Endothelial cell of umbilical vein (primary cell): Measurements from ENCODE around the gene WASF2. TPM values are rescaled to one million over a fixed set of nuclear protein-coding genes. Genes with fewer than 3 reads are reported as not detected.

Experiments used
- BruUV-seq: library from RNA; stranded (reverse); fragments of 400-500 nt; replicated peaks from 2 replicates; lab custom pipeline; 2021; lab: Mats Ljungman, UMichigan
- CTCF ChIA-PET: fragments of 300-600, 350-600 bp; sonication (Branson Sonifier 250); formaldehyde crosslinking; loops from one replicate; lab custom pipeline; 2021; ENCODE audit warnings: antibody characterized with exemption, inconsistent platforms; lab: Charles Lee
- POLR2A ChIA-PET: fragments of 300-600, 350-600 bp; sonication (Branson Sonifier 250); formaldehyde crosslinking; loops from one replicate; lab custom pipeline; 2021; ENCODE audit warnings: antibody characterized with exemption, inconsistent platforms; lab: Charles Lee
- DNase-seq: peaks from one replicate; pipeline ENCODE4 v3.0.0-alpha.2; 2011; ENCODE audit warnings: low read depth, low spot score
- FAIRE-seq: peaks from 2 replicates; lab custom pipeline; 2011; peaks lifted over from hg19 to GRCh38; lab: Jason Lieb, UNC
- H2AFZ ChIP-seq: 2 replicates; pipeline ENCODE4 v1.6.0; 2012; ENCODE audit warnings: low read depth, low read length, control low read depth, inconsistent platforms
- H3K27ac ChIP-seq: 2 replicates; pipeline ENCODE4 v1.5.1; 2011; ENCODE audit warnings: low read depth, mild to moderate bottlenecking, control low read depth, low read length, moderate library complexity; ENCODE audit not compliant: insufficient read depth
- H3K27me3 ChIP-seq, 2 experiments: 2 replicates each; pipeline versions ENCODE4 v1.6.0 to v1.6.1; 2011; ENCODE audit warnings: low read length in 2 of 2, mixed read lengths in 1 of 2; ENCODE audit not compliant: control insufficient read depth in 2 of 2, insufficient read depth in 2 of 2
- H3K36me3 ChIP-seq, 2 experiments: 2 replicates in 1 of 2; 3 replicates in 1 of 2; pipeline ENCODE4 v1.5.1; 2011; ENCODE audit warnings: low read length in 2 of 2, mild to moderate bottlenecking in 1 of 2, moderate library complexity in 1 of 2; ENCODE audit not compliant: control insufficient read depth in 2 of 2, insufficient read depth in 2 of 2; ENCODE audit errors: extremely low read depth in 1 of 2
- H3K4me1 ChIP-seq: 3 replicates; pipeline ENCODE4 v1.5.1; 2011; ENCODE audit warnings: mild to moderate bottlenecking, low read length; ENCODE audit not compliant: control insufficient read depth, insufficient read depth; ENCODE audit errors: extremely low read depth
- H3K4me2 ChIP-seq: 2 replicates; pipeline ENCODE4 v1.6.1; 2011; ENCODE audit warnings: low read length, control low read depth, mixed read lengths; ENCODE audit not compliant: insufficient read depth
- H3K4me3 ChIP-seq, 3 experiments: fragments of 200-600 bp in 1 of 3; sonication (generic), shearing (Covaris generic) in 1 of 3; replicated peaks in 1 of 3; 2 replicates each; pipeline ENCODE4 v1.5.1; 2011 to 2016; ENCODE audit warnings: control low read depth in 3 of 3, low read length in 3 of 3, mild to moderate bottlenecking in 2 of 3, inconsistent platforms in 1 of 3, low read depth in 1 of 3, moderate library complexity in 1 of 3; ENCODE audit not compliant: insufficient read depth in 1 of 3
- H3K79me2 ChIP-seq: 2 replicates; pipeline ENCODE4 v1.6.0; 2012; ENCODE audit warnings: low read length, inconsistent platforms; ENCODE audit not compliant: control insufficient read depth, insufficient read depth
- H3K9ac ChIP-seq: replicated peaks from 2 replicates; pipeline ENCODE3; 2011; ENCODE audit warnings: low read length, control low read depth; ENCODE audit not compliant: insufficient read depth; ENCODE audit errors: extremely low read depth
- H3K9me1 ChIP-seq: replicated peaks from 3 replicates; pipeline ENCODE4 v1.6.0; 2011; ENCODE audit warnings: mild to moderate bottlenecking, low read length; ENCODE audit not compliant: control insufficient read depth, insufficient read depth; ENCODE audit errors: extremely low read depth
- H3K9me3 ChIP-seq: replicated peaks from 2 replicates; pipeline ENCODE4 v1.5.1; 2012; ENCODE audit warnings: low read length, inconsistent platforms; ENCODE audit not compliant: control insufficient read depth, insufficient read depth
- H4K20me1 ChIP-seq: replicated peaks from 2 replicates; pipeline ENCODE3; 2011; ENCODE audit warnings: mild to moderate bottlenecking, low read length; ENCODE audit not compliant: control insufficient read depth, insufficient read depth; ENCODE audit errors: extremely low read depth
- EZH2 ChIP-seq: IDR thresholded peaks from 2 replicates; pipeline ENCODE4 v1.6.1; 2012; ENCODE audit warnings: borderline replicate concordance, low read depth, mild to moderate bottlenecking, moderate library complexity, low read length, inconsistent platforms; ENCODE audit not compliant: severe bottlenecking
- FOS ChIP-seq: IDR thresholded peaks from 2 replicates; pipeline ENCODE4 v1.6.1; 2011; ENCODE audit warnings: mild to moderate bottlenecking, low read length, moderate library complexity, borderline replicate concordance; ENCODE audit not compliant: insufficient read depth
- GATA2 ChIP-seq: IDR thresholded peaks from 2 replicates; pipeline ENCODE4 v1.7.0; 2011; ENCODE audit warnings: low read depth, mild to moderate bottlenecking, moderate library complexity, mixed read lengths, low read length; ENCODE audit not compliant: insufficient read length, insufficient read depth
- JUN ChIP-seq: IDR thresholded peaks from 2 replicates; pipeline ENCODE4 v1.6.1; 2011; ENCODE audit warnings: borderline replicate concordance, low read depth; ENCODE audit not compliant: insufficient read length, insufficient read depth
- MAX ChIP-seq: IDR thresholded peaks from 2 replicates; pipeline ENCODE4 v1.6.1; 2011; ENCODE audit not compliant: insufficient read depth, insufficient read length
- MYC ChIP-seq: IDR thresholded peaks from one replicate; pipeline ENCODE4 v1.6.1; 2011; ENCODE audit warnings: mild to moderate bottlenecking, low read depth, low read length
- POLR2A ChIP-seq: IDR thresholded peaks from 2 replicates; pipeline ENCODE4 v1.6.1; 2012; ENCODE audit warnings: low read depth, mild to moderate bottlenecking, control low read depth, low read length
- POLR2AphosphoS5 ChIP-seq: IDR thresholded peaks from 2 replicates; pipeline ENCODE4 v1.6.1; 2012; ENCODE audit warnings: low read depth, mild to moderate bottlenecking, control low read depth, low read length, moderate library complexity; ENCODE audit not compliant: insufficient read depth
- dilution Hi-C: fragments of 300-500 bp; cut with MboI; formaldehyde crosslinking; loops from one replicate; pipeline ENCODE4 v1.15.0; 2019; ENCODE audit warnings: low sequenced_read_pairs; ENCODE audit not compliant: extremely low pct_ligation_motif_present
- intact Hi-C: fragments of 100-400 bp; cut with micrococcal nuclease; formaldehyde crosslinking; loops from one replicate; pipeline ENCODE4 v1.10.0; 2022
- polyA plus RNA-seq, 4 experiments: library from polyadenylated mRNA; depleted of rRNA in 3 of 4; stranded (reverse) in 3 of 4; unstranded in 1 of 4; fragments of >200 nt; gene quantifications; 2 replicates each; pipeline versions ENCODE4 v1.2.1 to v1.2.3, GENCODE V29; 2011 to 2012; ENCODE audit warnings: missing spikeins in 1 of 4
- total RNA-seq: library from RNA; stranded (reverse); gene quantifications from 2 replicates; pipeline ENCODE4 v1.2.3, GENCODE V29; 2021

Gene WASF2
- total and polyA plus RNA-seq, 2 donors (not counting 3 experiments of a cell fraction or from before 2014, with no cell fraction given) = 76.9 to 172 TPM

- CTCF ChIA-PET = interaction anchor here (0.6 to 6.6 kb wide), 10 partner anchors 10 to 351 kb away, joined by 3 to 275 read pairs (median 9); partner anchors contain the start of genes AHDC1 and MAP3K6
- Histone ChIP-seq H3K9me3 (no peaks in the 10 kb centered on the region), H3K4me3 (no peak overlapping the region), H3K27ac (no peak overlapping the region), H2AFZ (no peak overlapping the region), H3K79me2 (peaks cover 4% of the 10 kb centered on the region), H3K9me1 (no peaks in the 10 kb centered on the region), H4K20me1 (no peaks in the 10 kb centered on the region), H3K4me2 (no peak overlapping the region), H3K36me3 (no peaks in the 10 kb centered on the region), H3K4me1 (peaks cover 6% of the 10 kb centered on the region), H3K9ac (no peak overlapping the region), H3K27me3 (no peaks in the 10 kb centered on the region)
- DNase-seq (no peak), FAIRE-seq (no peak)
- no peak for TF ChIP-seq MAX
- TF ChIP-seq MYC = no peak
- TF ChIP-seq EZH2 = no peak
- no peak for TF ChIP-seq POLR2A
- no peak for TF ChIP-seq FOS
- TF ChIP-seq GATA2 = no peak
- dilution Hi-C loops = no loop called here
- BruUV-seq = no TSS peak
- intact Hi-C loops = loop anchor here (10.0 kb wide), 1 partner anchor 283 kb away; no protein-coding TSS in a partner anchor
- POLR2A ChIA-PET = no interaction called here
Measured at GRCh38 chr1:27397749-27398148, 92.2 kb downstream of the WASF2 start.

- H3K79me2 ChIP-seq = peaks cover 5% of the 10 kb centered on the region
- TF ChIP-seq MAX = no peak
- no peak for TF ChIP-seq FOS
- TF ChIP-seq JUN = no peak
- no peak for TF ChIP-seq MYC
- TF ChIP-seq POLR2AphosphoS5 = no peak
- TF ChIP-seq GATA2 = no peak
- FAIRE-seq = no peak
Measured at GRCh38 chr1:27397110-27397509, 92.9 kb downstream of the WASF2 start.

More at GRCh38 chr1:27397110-27397509, 92.9 kb downstream of the WASF2 start:
- no peak overlapping the region for H3K9ac ChIP-seq
- peaks cover 5% of the 10 kb centered on the region for H3K4me1 ChIP-seq
- dilution Hi-C loops (no loop called here), intact Hi-C loops (loop anchor here (10.0 kb wide), 1 partner anchor 282 kb away; no protein-coding TSS in a partner anchor)
- H3K27me3 ChIP-seq = no peaks in the 10 kb centered on the region
- ChIA-PET POLR2A (no interaction called here), CTCF (interaction anchor here (0.6 to 6.6 kb wide), 12 partner anchors 10 to 295 kb away, joined by 3 to 275 read pairs (median 8); partner anchors contain the start of genes AHDC1 and MAP3K6)
- no peak overlapping the region for H3K4me2 ChIP-seq
- H2AFZ ChIP-seq = no peak overlapping the region
- H3K4me3 ChIP-seq = no peak overlapping the region
- H3K9me3 ChIP-seq = no peaks in the 10 kb centered on the region
- no peak for DNase-seq
- no TSS peak for BruUV-seq
- H3K27ac ChIP-seq = no peak overlapping the region
- no peaks in the 10 kb centered on the region for H4K20me1 ChIP-seq
- no peaks in the 10 kb centered on the region for H3K36me3 ChIP-seq
- no peaks in the 10 kb centered on the region for H3K9me1 ChIP-seq
